Measurements from ENCODE around the gene MATN1.
A peak's percentile ranks its signal among the peaks of the same experiment; 100 is the strongest.

The MATN1 gene

DNA sequence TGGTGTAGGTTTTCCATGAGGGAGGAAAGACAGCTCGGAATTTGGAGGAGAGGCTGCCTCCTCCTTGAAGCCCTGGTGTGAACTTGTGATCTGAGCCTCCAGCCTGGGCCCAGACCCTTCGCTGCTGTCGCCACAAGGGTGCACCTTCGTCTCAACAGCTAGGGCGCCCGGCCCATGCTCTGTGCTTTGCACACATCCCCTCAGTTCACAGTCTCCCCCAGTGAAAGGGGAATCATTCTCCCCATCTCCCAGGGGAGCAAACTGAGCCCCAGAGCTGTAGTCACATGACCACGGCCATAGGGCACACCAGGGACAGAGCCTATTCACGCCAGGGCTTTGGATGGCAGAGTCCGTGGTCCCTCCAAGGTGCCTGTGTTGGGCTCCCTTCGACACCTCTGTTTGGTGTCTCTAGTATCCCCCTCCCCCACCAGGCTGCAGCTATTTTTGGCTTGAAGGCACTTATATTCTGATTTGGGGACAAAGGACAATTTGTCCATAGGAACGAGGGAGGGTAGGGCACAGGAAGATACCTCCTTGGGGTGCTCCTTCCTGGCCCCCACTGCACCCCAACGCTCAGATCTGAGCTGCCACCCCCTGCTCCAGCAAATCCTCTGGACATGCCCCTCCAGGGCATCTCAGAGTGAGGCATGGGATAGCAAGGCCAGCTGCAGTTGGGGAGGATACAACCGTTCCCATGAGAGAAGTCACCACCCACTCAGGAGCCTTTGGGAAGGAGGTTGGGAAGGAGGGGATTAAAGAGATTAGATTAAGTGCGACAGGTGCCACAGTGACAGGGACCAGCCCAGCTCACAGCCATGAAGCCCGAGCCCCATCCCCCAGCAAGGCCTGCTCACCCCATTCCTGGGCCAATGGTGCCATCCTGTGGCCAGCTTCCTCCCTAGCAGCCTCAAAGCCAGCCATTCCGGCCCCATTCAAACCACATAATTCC lies 15.7 kb downstream of the MATN1 start:
- peak; percentile 85 for DNase-seq (ENCODE audit: low spot score)
- in situ Hi-C loops (cut with MboI; ENCODE audit: low sequenced_read_pairs, unreplicated experiment) = loop anchor here (25.0 kb wide), 1 partner anchor 1470 kb away; the partner anchor contains the start of genes MECR and PTPRU
- TF ChIP-seq, protein P1, sequence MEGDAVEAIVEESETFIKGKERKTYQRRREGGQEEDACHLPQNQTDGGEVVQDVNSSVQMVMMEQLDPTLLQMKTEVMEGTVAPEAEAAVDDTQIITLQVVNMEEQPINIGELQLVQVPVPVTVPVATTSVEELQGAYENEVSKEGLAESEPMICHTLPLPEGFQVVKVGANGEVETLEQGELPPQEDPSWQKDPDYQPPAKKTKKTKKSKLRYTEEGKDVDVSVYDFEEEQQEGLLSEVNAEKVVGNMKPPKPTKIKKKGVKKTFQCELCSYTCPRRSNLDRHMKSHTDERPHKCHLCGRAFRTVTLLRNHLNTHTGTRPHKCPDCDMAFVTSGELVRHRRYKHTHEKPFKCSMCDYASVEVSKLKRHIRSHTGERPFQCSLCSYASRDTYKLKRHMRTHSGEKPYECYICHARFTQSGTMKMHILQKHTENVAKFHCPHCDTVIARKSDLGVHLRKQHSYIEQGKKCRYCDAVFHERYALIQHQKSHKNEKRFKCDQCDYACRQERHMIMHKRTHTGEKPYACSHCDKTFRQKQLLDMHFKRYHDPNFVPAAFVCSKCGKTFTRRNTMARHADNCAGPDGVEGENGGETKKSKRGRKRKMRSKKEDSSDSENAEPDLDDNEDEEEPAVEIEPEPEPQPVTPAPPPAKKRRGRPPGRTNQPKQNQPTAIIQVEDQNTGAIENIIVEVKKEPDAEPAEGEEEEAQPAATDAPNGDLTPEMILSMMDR (IDR thresholded peaks at IDR 0.05; ENCODE audit: borderline replicate concordance, control extremely low read depth, extremely low read depth, insufficient read depth, missing control alignments) = peak; percentile 67

GRCh38 chr1:30706528-30706927 lies 16.9 kb downstream of the MATN1 start:
- DNase-seq (ENCODE audit: low spot score) = no peak
- TF ChIP-seq, protein P1 (IDR thresholded peaks at IDR 0.05; ENCODE audit: borderline replicate concordance, control extremely low read depth, extremely low read depth, insufficient read depth, missing control alignments) = no peak
- in situ Hi-C loops (cut with MboI; ENCODE audit: low sequenced_read_pairs, unreplicated experiment) = loop anchor here (25.0 kb wide), 1 partner anchor 1469 kb away; the partner anchor contains the start of genes MECR and PTPRU

- in situ Hi-C loops (cut with MboI; ENCODE audit: low sequenced_read_pairs, unreplicated experiment) = loop anchor here (25.0 kb wide), 1 partner anchor 1468 kb away; the partner anchor contains the start of genes MECR and PTPRU
- no peak for DNase-seq (ENCODE audit: low spot score)
- TF ChIP-seq, protein P1 (IDR thresholded peaks at IDR 0.05; ENCODE audit: borderline replicate concordance, control extremely low read depth, extremely low read depth, insufficient read depth, missing control alignments) = no peak
Measured at GRCh38 chr1:30705698-30706097, 17.7 kb downstream of the MATN1 start.

- in situ Hi-C loops (cut with MboI; ENCODE audit: low sequenced_read_pairs, unreplicated experiment) = loop anchor here (25.0 kb wide), 1 partner anchor 1468 kb away; the partner anchor contains the start of genes MECR and PTPRU
- no peak for DNase-seq (ENCODE audit: low spot score)
- TF ChIP-seq, protein P1 (IDR thresholded peaks at IDR 0.05; ENCODE audit: borderline replicate concordance, control extremely low read depth, extremely low read depth, insufficient read depth, missing control alignments) = no peak
Measured at GRCh38 chr1:30704765-30705509, 18.4 kb downstream of the MATN1 start.

DNA sequence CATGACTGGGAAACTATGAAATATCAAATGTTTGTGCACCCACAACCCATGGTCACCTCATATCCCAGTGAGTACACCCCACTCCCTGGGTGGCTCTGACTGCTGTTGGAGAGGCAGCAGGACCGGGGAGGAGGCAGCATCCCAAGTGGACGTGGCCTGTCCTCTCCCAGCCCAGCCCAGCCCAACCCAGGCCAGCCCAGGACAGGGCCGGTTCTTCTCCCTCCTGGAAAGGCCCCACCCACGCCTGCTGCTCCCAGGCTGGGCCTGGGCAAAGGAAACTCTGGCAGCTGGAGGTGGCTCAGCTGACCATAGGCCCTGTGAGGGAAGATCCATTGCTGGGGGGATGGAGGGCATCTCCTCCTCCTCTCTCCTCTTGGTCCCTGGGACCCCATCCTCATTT lies 19.1 kb downstream of the MATN1 start:
- in situ Hi-C loops (cut with MboI; ENCODE audit: low sequenced_read_pairs, unreplicated experiment) = loop anchor here (25.0 kb wide), 1 partner anchor 1467 kb away; the partner anchor contains the start of genes MECR and PTPRU
- TF ChIP-seq, protein P1 (IDR thresholded peaks at IDR 0.05; ENCODE audit: borderline replicate concordance, control extremely low read depth, extremely low read depth, insufficient read depth, missing control alignments) = no peak
- DNase-seq (ENCODE audit: low spot score) = no peak

GRCh38 chr1:30702823-30703222 lies 20.6 kb downstream of the MATN1 start:
- TF ChIP-seq, protein P1 (IDR thresholded peaks at IDR 0.05; ENCODE audit: borderline replicate concordance, control extremely low read depth, extremely low read depth, insufficient read depth, missing control alignments) = no peak
- in situ Hi-C loops (cut with MboI; ENCODE audit: low sequenced_read_pairs, unreplicated experiment) = loop anchor here (25.0 kb wide), 1 partner anchor 1466 kb away; the partner anchor contains the start of genes MECR and PTPRU
- no peak for DNase-seq (ENCODE audit: low spot score)

Measured in GM13976 (cell line).